OCI-LY1 (cell line): ENCODE data around the gene SPATA13.

Experiments
- H2AFZ ChIP-seq: fragments of 200-600 bp; sonication (generic), shearing (Covaris generic); 2 replicates; pipeline ENCODE4 v1.6.0; 2014; ENCODE audit warnings: antibody characterized with exemption, mild to moderate bottlenecking, low read length
- H3F3A ChIP-seq: fragments of 200-600 bp; sonication (generic), shearing (Covaris generic); 2 replicates; pipeline ENCODE4 v1.6.0; 2014; ENCODE audit warnings: mild to moderate bottlenecking, antibody characterized with exemption, low read length, moderate library complexity; ENCODE audit not compliant: insufficient read depth
- H3K27ac ChIP-seq: fragments of 200-600 bp; sonication (generic); 2 replicates; pipeline ENCODE4 v1.5.1; 2014; ENCODE audit warnings: low read length, mixed run types, mild to moderate bottlenecking, low read depth; ENCODE audit not compliant: poor library complexity, severe bottlenecking
- H3K27me3 ChIP-seq: fragments of 200-600 bp; sonication (generic); 2 replicates; pipeline ENCODE4 v1.6.0; 2014; ENCODE audit warnings: antibody characterized with exemption, mild to moderate bottlenecking, low read length, moderate library complexity; ENCODE audit not compliant: insufficient read depth
- H3K36me3 ChIP-seq: fragments of 200-600 bp; sonication (generic); 2 replicates; pipeline ENCODE4 v1.6.1; 2014; ENCODE audit warnings: mild to moderate bottlenecking, antibody characterized with exemption, low read length, moderate library complexity, mixed read lengths; ENCODE audit not compliant: insufficient read depth
- H3K4me1 ChIP-seq: fragments of 200-600 bp; sonication (generic); 2 replicates; pipeline ENCODE4 v1.5.1; 2014; ENCODE audit warnings: mild to moderate bottlenecking, low read length, moderate library complexity; ENCODE audit not compliant: insufficient read depth, severe bottlenecking
- H3K4me2 ChIP-seq: fragments of 200-600 bp; sonication (generic), shearing (Covaris generic); 2 replicates; pipeline ENCODE4 v1.6.1; 2014; ENCODE audit warnings: low read length
- H3K4me3 ChIP-seq: fragments of 200-600 bp; sonication (generic); 2 replicates; pipeline ENCODE4 v1.5.1; 2014; ENCODE audit warnings: low read length, low read depth, mild to moderate bottlenecking, mixed read lengths; ENCODE audit not compliant: poor library complexity, severe bottlenecking
- H3K79me2 ChIP-seq: fragments of 200-600 bp; shearing (Covaris generic); 2 replicates; pipeline ENCODE4 v1.6.1; 2016; ENCODE audit warnings: mixed run types, low read length, mixed read lengths; ENCODE audit not compliant: insufficient read depth
- H3K9ac ChIP-seq: fragments of 200-600 bp; sonication (generic), shearing (Covaris generic); 2 replicates; pipeline ENCODE4 v1.6.1; 2014; ENCODE audit warnings: mild to moderate bottlenecking, low read length, mixed read lengths
- H3K9me2 ChIP-seq: fragments of 200-600 bp; sonication (generic), shearing (Covaris generic); 2 replicates; pipeline ENCODE4 v1.6.1; 2014; ENCODE audit warnings: low read depth, mild to moderate bottlenecking, low read length, mixed read lengths
- H3K9me3 ChIP-seq: fragments of 200-600 bp; shearing (Covaris generic); 2 replicates; pipeline ENCODE4 v1.6.1; 2014; ENCODE audit warnings: low read length, mixed read lengths
- H4K20me1 ChIP-seq: fragments of 200-600 bp; sonication (generic), shearing (Covaris generic); 2 replicates; pipeline ENCODE4 v1.6.0; 2016; ENCODE audit warnings: mild to moderate bottlenecking, low read length; ENCODE audit not compliant: insufficient read depth
- EZH2 ChIP-seq: fragments of 200-600 bp; sonication (generic), shearing (Covaris generic); IDR thresholded peaks from 2 replicates; pipeline ENCODE4 v1.8.0; 2017; ENCODE audit warnings: borderline replicate concordance, mixed run types, mild to moderate bottlenecking, antibody characterized with exemption, low read length, moderate library complexity, mixed read lengths
- TF ChIP-seq, protein P1 (sequence below): fragments of 200-600 bp; sonication (generic), shearing (Covaris generic); IDR thresholded peaks from 2 replicates; pipeline ENCODE4 v1.5.1; 2017; ENCODE audit warnings: mild to moderate bottlenecking, antibody characterized with exemption, low read length, moderate library complexity, mixed read lengths

The SPATA13 gene

DNA sequence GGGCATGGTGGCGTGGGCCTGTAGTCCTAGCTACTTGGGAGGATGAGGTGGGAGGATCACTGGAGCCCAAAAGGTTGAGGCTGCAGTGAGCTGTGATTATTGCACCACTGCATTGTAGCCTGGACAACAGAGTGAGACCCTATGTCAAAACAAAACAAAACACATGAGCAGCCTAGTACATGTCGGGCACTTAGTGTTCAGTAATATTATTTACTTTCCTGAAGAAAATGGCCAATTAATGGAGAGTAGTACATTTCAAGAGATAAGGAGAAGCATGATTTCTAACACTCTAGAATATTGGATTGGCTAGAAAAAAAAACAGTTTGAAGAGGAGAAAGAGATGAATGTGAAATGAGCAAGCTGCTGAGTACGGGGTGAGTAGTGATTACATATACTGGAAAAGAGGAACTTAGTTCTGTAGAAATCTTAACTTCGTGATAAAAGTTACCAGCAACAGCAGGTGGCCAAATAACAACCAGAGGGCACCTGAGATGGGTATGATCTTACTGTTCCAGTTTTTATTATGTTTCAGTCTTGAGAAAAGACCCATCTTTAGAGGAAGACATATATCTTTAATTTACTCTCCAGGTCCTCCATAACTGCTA, 36.2 kb downstream of the SPATA13 start:
- Histone ChIP-seq H3K9me3 (no peaks in the 10 kb centered on the region), H3K4me3 (no peak overlapping the region), H3K27ac (no peak overlapping the region), H3K4me1 (no peaks in the 10 kb centered on the region), H4K20me1 (no peaks in the 10 kb centered on the region), H3K4me2 (no peak overlapping the region), H3F3A (no peaks in the 10 kb centered on the region), H3K36me3 (no peaks in the 10 kb centered on the region), H2AFZ (no peak overlapping the region), H3K79me2 (no peaks in the 10 kb centered on the region), H3K9me2 (no peaks in the 10 kb centered on the region), H3K27me3 (no peaks in the 10 kb centered on the region), H3K9ac (no peak overlapping the region)
- TF ChIP-seq EZH2, result no peak
- TF ChIP-seq, protein P1, sequence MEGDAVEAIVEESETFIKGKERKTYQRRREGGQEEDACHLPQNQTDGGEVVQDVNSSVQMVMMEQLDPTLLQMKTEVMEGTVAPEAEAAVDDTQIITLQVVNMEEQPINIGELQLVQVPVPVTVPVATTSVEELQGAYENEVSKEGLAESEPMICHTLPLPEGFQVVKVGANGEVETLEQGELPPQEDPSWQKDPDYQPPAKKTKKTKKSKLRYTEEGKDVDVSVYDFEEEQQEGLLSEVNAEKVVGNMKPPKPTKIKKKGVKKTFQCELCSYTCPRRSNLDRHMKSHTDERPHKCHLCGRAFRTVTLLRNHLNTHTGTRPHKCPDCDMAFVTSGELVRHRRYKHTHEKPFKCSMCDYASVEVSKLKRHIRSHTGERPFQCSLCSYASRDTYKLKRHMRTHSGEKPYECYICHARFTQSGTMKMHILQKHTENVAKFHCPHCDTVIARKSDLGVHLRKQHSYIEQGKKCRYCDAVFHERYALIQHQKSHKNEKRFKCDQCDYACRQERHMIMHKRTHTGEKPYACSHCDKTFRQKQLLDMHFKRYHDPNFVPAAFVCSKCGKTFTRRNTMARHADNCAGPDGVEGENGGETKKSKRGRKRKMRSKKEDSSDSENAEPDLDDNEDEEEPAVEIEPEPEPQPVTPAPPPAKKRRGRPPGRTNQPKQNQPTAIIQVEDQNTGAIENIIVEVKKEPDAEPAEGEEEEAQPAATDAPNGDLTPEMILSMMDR, result no peak

GRCh38 chr13:24199016-24199415, 38.5 kb downstream of the SPATA13 start:
- no peaks in the 10 kb centered on the region for H3K36me3 ChIP-seq
- H2AFZ ChIP-seq, result no peak overlapping the region
- no peak for TF ChIP-seq EZH2
- TF ChIP-seq, protein P1, result no peak
- H3K4me1 ChIP-seq, result no peaks in the 10 kb centered on the region
- no peak overlapping the region for H3K9ac ChIP-seq
- H3K27me3 ChIP-seq, result no peaks in the 10 kb centered on the region
- no peaks in the 10 kb centered on the region for H4K20me1 ChIP-seq
- no peak overlapping the region for H3K27ac ChIP-seq
- H3K79me2 ChIP-seq, result no peaks in the 10 kb centered on the region
- H3K9me3 ChIP-seq, result no peaks in the 10 kb centered on the region
- H3K4me2 ChIP-seq, result no peak overlapping the region
- no peaks in the 10 kb centered on the region for H3F3A ChIP-seq
- H3K9me2 ChIP-seq, result no peaks in the 10 kb centered on the region
- H3K4me3 ChIP-seq, result no peak overlapping the region

- no peak overlapping the region for H3K4me2 ChIP-seq
- no peaks in the 10 kb centered on the region for H3K9me3 ChIP-seq
Measured at GRCh38 chr13:24202215-24202614, 41.7 kb downstream of the SPATA13 start.

More at GRCh38 chr13:24202215-24202614, 41.7 kb downstream of the SPATA13 start:
- Histone ChIP-seq H3K27ac (no peak overlapping the region), H3K27me3 (no peaks in the 10 kb centered on the region), H3K4me1 (no peaks in the 10 kb centered on the region), H3K4me3 (no peak overlapping the region), H4K20me1 (no peaks in the 10 kb centered on the region), H3K79me2 (no peaks in the 10 kb centered on the region), H3K9me2 (no peaks in the 10 kb centered on the region), H2AFZ (no peak overlapping the region), H3K9ac (no peak overlapping the region), H3F3A (no peaks in the 10 kb centered on the region), H3K36me3 (no peaks in the 10 kb centered on the region)
- TF ChIP-seq, protein P1, result no peak
- no peak for TF ChIP-seq EZH2
